HG03196 (cell line): ENCODE results near the gene ABLIM2.

ENCODE experiments used
- ATAC-seq: cut with Tn5 transposase; IDR thresholded peaks from one replicate; pipeline ENCODE4 v1.9.1; 2021; ENCODE audit not compliant: unreplicated experiment

Gene ABLIM2

GRCh38 chr4:8159537-8160232 is 1.1 kb upstream of the ABLIM2 start:
- no peak for ATAC-seq

- ATAC-seq, result no peak
These were observed 486 bp downstream of the ABLIM2 start for GRCh38 chr4:8157944-8158709.

- no peak for ATAC-seq
These were observed 1.1 kb downstream of the ABLIM2 start for GRCh38 chr4:8157496-8157895.

GRCh38 chr4:8156617-8157016 is 2.0 kb downstream of the ABLIM2 start:
- no peak for ATAC-seq

- no peak for ATAC-seq
These were observed 2.8 kb downstream of the ABLIM2 start for GRCh38 chr4:8155660-8156421.

GRCh38 chr4:8155048-8155447 is 3.6 kb downstream of the ABLIM2 start:
- no peak for ATAC-seq

GRCh38 chr4:8153441-8153840 is 5.2 kb downstream of the ABLIM2 start:
- ATAC-seq, result no peak

- ATAC-seq, result no peak
These were observed 5.8 kb downstream of the ABLIM2 start for GRCh38 chr4:8152865-8153257.

GRCh38 chr4:8152090-8152864 is 6.3 kb downstream of the ABLIM2 start:
- no peak for ATAC-seq

- ATAC-seq, result no peak
These were observed 7.4 kb downstream of the ABLIM2 start for GRCh38 chr4:8151165-8151650.

- no peak for ATAC-seq
These were observed 8.2 kb downstream of the ABLIM2 start for GRCh38 chr4:8150152-8151090.

GRCh38 chr4:8149664-8150063 is 8.9 kb downstream of the ABLIM2 start:
- no peak for ATAC-seq

GRCh38 chr4:8148785-8149435 is 9.7 kb downstream of the ABLIM2 start:
- no peak for ATAC-seq

- no peak for ATAC-seq
These were observed 10.5 kb downstream of the ABLIM2 start for GRCh38 chr4:8148159-8148558.

- no peak for ATAC-seq
These were observed 11.2 kb downstream of the ABLIM2 start for GRCh38 chr4:8147231-8147970.

- no peak for ATAC-seq
These were observed 12.5 kb downstream of the ABLIM2 start for GRCh38 chr4:8146157-8146556.

- no peak for ATAC-seq
These were observed 14.3 kb downstream of the ABLIM2 start for GRCh38 chr4:8144359-8144758.

GRCh38 chr4:8143392-8144140 is 15.0 kb downstream of the ABLIM2 start:
- no peak for ATAC-seq
